CD4-positive, alpha-beta T cell treated with Interleukin-21 for 1 hour (primary cell): ENCODE measurements around the gene MTG2.
A peak's percentile ranks its signal among the peaks of the same experiment; 100 is the strongest.

Source experiments
- DNase-seq: peaks from one replicate; pipeline ENCODE4 v3.0.0-alpha.2; 2020

MTG2 gene

GRCh38 chr20:62208061-62208794 lies 25.4 kb downstream of the MTG2 start:
- DNase-seq, result no peak

GRCh38 chr20:62208795-62209755 lies 26.2 kb downstream of the MTG2 start:
- DNase-seq, result no peak

- no peak for DNase-seq
These were observed 27.1 kb downstream of the MTG2 start for GRCh38 chr20:62209850-62210495.

GRCh38 chr20:62210496-62210855 lies 27.6 kb downstream of the MTG2 start:
- DNase-seq, result no peak

- no peak for DNase-seq
These were observed 28.4 kb downstream of the MTG2 start for GRCh38 chr20:62211216-62211615.

GRCh38 chr20:62211769-62212288 lies 29.0 kb downstream of the MTG2 start:
- no peak for DNase-seq

- DNase-seq, result no peak
These were observed 29.5 kb downstream of the MTG2 start for GRCh38 chr20:62212299-62212698.

- no peak for DNase-seq
These were observed 31.2 kb downstream of the MTG2 start for GRCh38 chr20:62214067-62214466.

- no peak for DNase-seq
These were observed 32.5 kb downstream of the MTG2 start for GRCh38 chr20:62215020-62215990.

- DNase-seq, result no peak
These were observed 33.3 kb downstream of the MTG2 start for GRCh38 chr20:62215991-62216635.

- no peak for DNase-seq
These were observed 34.1 kb downstream of the MTG2 start for GRCh38 chr20:62216636-62217566.

GRCh38 chr20:62217913-62218773 lies 35.3 kb downstream of the MTG2 start:
- DNase-seq, result no peak

- no peak for DNase-seq
These were observed 36.5 kb downstream of the MTG2 start for GRCh38 chr20:62219101-62219991.

- peak; percentile 52 for DNase-seq
These were observed 37.3 kb downstream of the MTG2 start, which contains the start of gene HRH3 for GRCh38 chr20:62219992-62220665. Gene HRH3 (minus strand): TSS chr20:62220278. CDS start chr20:62219970, 308 bp downstream.

- no peak for DNase-seq
These were observed 38.1 kb downstream of the MTG2 start for GRCh38 chr20:62220666-62221568.

GRCh38 chr20:62222266-62222850 lies 39.5 kb downstream of the MTG2 start:
- DNase-seq, result no peak
